Activated CD4-positive, alpha-beta T cell treated with anti-CD3 and anti-CD28 coated beads for 24 hours (primary cell): ENCODE results near the gene TMEM192.
"Not testable (repeated sequence)": the region's sequence is repeated elsewhere in the genome, so short reads cannot be mapped to it uniquely, and the experiment has no call there.

Experiments used
- DNase-seq, 2 donors: peaks; one replicate each; pipeline ENCODE4 v3.0.0-alpha.2; 2020; ENCODE audit warnings: low read depth in 2 of 2

Gene TMEM192

GRCh38 chr4:165112368-165113121 is at the start of gene TMEM192:
TSS of gene TMEM192 (minus strand) at chr4:165112860. CDS start at chr4:165112773, 87 bp downstream.
- DNase-seq = peak; percentile 82 to 91

- DNase-seq = no peak
Observed at GRCh38 chr4:165158762-165159161, 46.1 kb upstream of the TMEM192 start.

GRCh38 chr4:165156906-165157305 is 44.2 kb upstream of the TMEM192 start:
- DNase-seq = no peak

- no peak for DNase-seq
Observed at GRCh38 chr4:165154482-165154881, 41.8 kb upstream of the TMEM192 start.

- no peak for DNase-seq
Observed at GRCh38 chr4:165152527-165152926, 39.9 kb upstream of the TMEM192 start.

- DNase-seq = no peak
Observed at GRCh38 chr4:165151734-165152133, 39.1 kb upstream of the TMEM192 start.

GRCh38 chr4:165150545-165150944 is 37.9 kb upstream of the TMEM192 start:
- no peak for DNase-seq

GRCh38 chr4:165138843-165139242 is 26.2 kb upstream of the TMEM192 start:
- DNase-seq = no peak

- no peak for DNase-seq
Observed at GRCh38 chr4:165137205-165137604, 24.5 kb upstream of the TMEM192 start.

- DNase-seq = no peak
Observed at GRCh38 chr4:165136529-165136928, 23.9 kb upstream of the TMEM192 start.

GRCh38 chr4:165133150-165133549 is 20.5 kb upstream of the TMEM192 start:
- DNase-seq = no peak

- DNase-seq = peak; percentile 69 to 71
Observed at GRCh38 chr4:165131247-165131832, 18.7 kb upstream of the TMEM192 start.

GRCh38 chr4:165129924-165130323 is 17.3 kb upstream of the TMEM192 start:
- no peak for DNase-seq

GRCh38 chr4:165125869-165126499 is 13.3 kb upstream of the TMEM192 start:
- DNase-seq = not testable (repeated sequence)

- DNase-seq = no peak
Observed at GRCh38 chr4:165124488-165124887, 11.8 kb upstream of the TMEM192 start.

- DNase-seq = no peak
Observed at GRCh38 chr4:165118256-165118909, 5.7 kb upstream of the TMEM192 start.

- no peak for DNase-seq
Observed at GRCh38 chr4:165115301-165115700, 2.6 kb upstream of the TMEM192 start.

GRCh38 chr4:165111906-165112367 is 723 bp downstream of the TMEM192 start:
- no peak for DNase-seq

GRCh38 chr4:165106518-165106917 is 6.1 kb downstream of the TMEM192 start:
- no peak for DNase-seq

GRCh38 chr4:165101641-165102040 is 11.0 kb downstream of the TMEM192 start:
- DNase-seq = no peak

GRCh38 chr4:165096776-165097175 is 15.9 kb downstream of the TMEM192 start:
- DNase-seq = no peak

GRCh38 chr4:165095291-165095690 is 17.4 kb downstream of the TMEM192 start:
- DNase-seq = no peak
